ENCODE measurements around the gene CDX1.

The CDX1 gene

GRCh38 chr5:150163547-150164059, 3.0 kb upstream of the CDX1 start:
- no peak for DNase-seq

- DNase-seq = no peak
Measured at GRCh38 chr5:150164211-150164980, 2.2 kb upstream of the CDX1 start.

GRCh38 chr5:150166037-150166649, 435 bp upstream of the CDX1 start:
- DNase-seq = no peak

- DNase-seq = no peak
Measured at GRCh38 chr5:150167512-150167850, 903 bp downstream of the CDX1 start.

GRCh38 chr5:150167908-150168307, 1.3 kb downstream of the CDX1 start:
- DNase-seq = no peak

- DNase-seq = no peak
Measured at GRCh38 chr5:150168864-150169263, 2.3 kb downstream of the CDX1 start.

GRCh38 chr5:150172145-150172544, 5.6 kb downstream of the CDX1 start:
- no peak for DNase-seq

GRCh38 chr5:150172556-150172955, 6.0 kb downstream of the CDX1 start:
- DNase-seq = no peak

GRCh38 chr5:150173161-150173560, 6.6 kb downstream of the CDX1 start:
- DNase-seq = no peak

- DNase-seq = no peak
Measured at GRCh38 chr5:150174285-150174684, 7.7 kb downstream of the CDX1 start.

- no peak for DNase-seq
Measured at GRCh38 chr5:150175076-150175475, 8.5 kb downstream of the CDX1 start.

GRCh38 chr5:150175536-150175935, 9.0 kb downstream of the CDX1 start:
- no peak for DNase-seq

GRCh38 chr5:150176745-150177477, 10.3 kb downstream of the CDX1 start:
- no peak for DNase-seq

GRCh38 chr5:150177721-150178120, 11.1 kb downstream of the CDX1 start:
- DNase-seq = no peak

- DNase-seq = no peak
Measured at GRCh38 chr5:150178262-150178661, 11.7 kb downstream of the CDX1 start.

GRCh38 chr5:150179019-150179620, 12.5 kb downstream of the CDX1 start:
- no peak for DNase-seq

GRCh38 chr5:150180241-150181026, 13.9 kb downstream of the CDX1 start:
- DNase-seq = no peak

- no peak for DNase-seq
Measured at GRCh38 chr5:150181027-150181426, 14.4 kb downstream of the CDX1 start.

- no peak for DNase-seq
Measured at GRCh38 chr5:150181766-150182545, 15.4 kb downstream of the CDX1 start.

GRCh38 chr5:150182774-150183173, 16.2 kb downstream of the CDX1 start:
- DNase-seq = no peak

- DNase-seq = no peak
Measured at GRCh38 chr5:150183436-150183835, 16.9 kb downstream of the CDX1 start.

- DNase-seq = no peak
Measured at GRCh38 chr5:150184006-150184405, 17.4 kb downstream of the CDX1 start.

Measured in activated gamma-delta T cell (primary cell).